Measurements from ENCODE around the gene SLC22A4.
A peak's percentile ranks its signal among the peaks of the same experiment; 100 is the strongest.

SLC22A4 gene

DNA sequence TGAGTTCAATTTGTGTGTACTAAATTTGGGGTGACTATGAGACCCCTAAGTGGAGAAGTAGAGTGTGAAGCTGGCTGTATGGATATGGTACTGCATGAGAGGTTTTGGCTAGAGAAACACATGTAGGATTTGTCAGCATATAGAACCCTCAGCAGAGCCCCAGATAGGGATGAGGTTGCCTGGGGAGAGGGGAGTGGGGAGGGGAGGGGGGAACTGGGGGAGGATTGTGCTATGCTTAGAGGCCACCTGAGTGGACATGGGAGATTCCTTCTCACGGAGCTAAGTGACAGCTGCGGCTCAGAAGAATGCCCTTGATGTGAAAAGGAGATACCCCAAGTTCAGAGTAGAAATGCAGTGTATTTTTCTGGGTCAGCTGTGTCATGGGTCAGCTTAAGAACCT lies 86.5 kb downstream of the SLC22A4 start:
- no peak for DNase-seq

DNA sequence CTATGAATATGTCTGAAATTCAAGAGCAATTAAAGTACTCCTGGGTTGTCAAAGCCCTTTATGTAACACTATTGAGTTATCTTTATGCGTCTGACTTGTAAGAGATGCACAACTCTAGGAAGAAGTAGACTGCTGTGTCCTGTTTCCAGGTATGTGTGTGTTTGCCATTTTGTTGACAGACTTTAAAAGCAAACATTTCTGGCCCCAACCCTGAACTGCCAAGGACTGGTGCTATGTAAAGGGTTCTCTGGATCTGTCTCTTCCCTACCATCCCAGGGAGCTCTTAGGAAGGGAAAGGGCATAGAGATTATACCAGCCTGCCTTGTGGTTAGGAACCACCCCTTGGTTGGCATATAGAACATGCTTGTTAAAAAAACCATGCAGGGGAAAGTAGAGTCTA lies 87.4 kb downstream of the SLC22A4 start:
- no peak for DNase-seq

DNA sequence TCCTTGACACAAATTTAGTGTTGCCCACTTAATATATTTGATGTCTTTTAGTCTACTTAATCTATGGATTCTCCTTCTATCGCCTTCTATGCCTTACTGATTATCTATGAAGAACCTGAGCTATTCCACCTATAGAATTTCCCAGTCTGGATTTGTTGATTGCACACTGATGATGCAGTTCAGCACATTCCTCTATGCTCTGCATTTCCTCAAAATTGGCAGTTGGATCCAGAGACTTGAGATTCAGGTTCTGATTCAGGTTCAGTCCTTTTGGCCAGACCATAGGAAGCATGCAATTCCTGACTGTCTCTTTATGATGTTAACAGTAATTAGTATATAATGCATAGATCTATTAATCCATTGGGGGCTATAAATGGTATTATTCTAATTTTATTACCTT lies 89.1 kb downstream of the SLC22A4 start:
- no peak for DNase-seq

DNA sequence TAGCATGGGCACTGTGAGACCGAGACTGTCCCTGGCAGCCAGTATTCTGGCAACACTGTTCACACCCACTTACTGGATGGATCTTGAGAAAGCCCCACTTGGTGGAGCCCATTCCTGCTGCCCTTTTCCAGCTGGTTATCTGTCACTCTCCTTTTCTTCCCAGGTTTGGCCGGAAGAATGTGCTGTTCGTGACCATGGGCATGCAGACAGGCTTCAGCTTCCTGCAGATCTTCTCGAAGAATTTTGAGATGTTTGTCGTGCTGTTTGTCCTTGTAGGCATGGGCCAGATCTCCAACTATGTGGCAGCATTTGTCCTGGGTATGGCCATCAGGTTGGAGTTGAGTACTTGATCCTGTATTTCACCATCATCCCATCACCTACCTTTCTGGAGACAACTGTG lies 89.8 kb downstream of the SLC22A4 start:
- DNase-seq = no peak

DNA sequence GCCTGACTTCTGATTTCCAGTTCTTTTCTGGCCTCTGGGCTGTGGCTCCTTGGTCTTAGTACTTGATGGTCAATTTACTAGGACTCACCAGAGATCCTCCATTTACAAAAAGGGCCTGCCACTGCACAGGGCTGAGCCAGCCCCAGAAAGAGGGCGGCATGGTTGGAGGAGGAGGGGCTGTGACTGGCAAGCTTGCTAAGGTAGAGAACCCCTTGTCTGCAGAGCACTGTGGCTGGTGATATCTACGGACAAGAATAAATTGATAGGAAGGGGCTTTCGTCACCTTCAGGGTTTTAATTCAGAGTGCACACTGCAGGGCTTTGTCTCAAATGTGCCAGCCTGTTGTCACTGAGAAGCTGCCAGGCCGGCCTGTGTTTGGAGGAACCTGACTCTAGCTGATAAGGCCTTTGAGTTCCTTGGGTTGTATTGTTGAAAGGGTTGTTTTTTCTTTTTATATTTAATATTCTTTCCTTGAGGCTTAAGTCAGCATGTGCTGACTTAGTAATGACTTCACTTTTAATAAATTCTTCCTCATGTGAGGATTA lies 90.4 kb downstream of the SLC22A4 start:
- DNase-seq = no peak

DNA sequence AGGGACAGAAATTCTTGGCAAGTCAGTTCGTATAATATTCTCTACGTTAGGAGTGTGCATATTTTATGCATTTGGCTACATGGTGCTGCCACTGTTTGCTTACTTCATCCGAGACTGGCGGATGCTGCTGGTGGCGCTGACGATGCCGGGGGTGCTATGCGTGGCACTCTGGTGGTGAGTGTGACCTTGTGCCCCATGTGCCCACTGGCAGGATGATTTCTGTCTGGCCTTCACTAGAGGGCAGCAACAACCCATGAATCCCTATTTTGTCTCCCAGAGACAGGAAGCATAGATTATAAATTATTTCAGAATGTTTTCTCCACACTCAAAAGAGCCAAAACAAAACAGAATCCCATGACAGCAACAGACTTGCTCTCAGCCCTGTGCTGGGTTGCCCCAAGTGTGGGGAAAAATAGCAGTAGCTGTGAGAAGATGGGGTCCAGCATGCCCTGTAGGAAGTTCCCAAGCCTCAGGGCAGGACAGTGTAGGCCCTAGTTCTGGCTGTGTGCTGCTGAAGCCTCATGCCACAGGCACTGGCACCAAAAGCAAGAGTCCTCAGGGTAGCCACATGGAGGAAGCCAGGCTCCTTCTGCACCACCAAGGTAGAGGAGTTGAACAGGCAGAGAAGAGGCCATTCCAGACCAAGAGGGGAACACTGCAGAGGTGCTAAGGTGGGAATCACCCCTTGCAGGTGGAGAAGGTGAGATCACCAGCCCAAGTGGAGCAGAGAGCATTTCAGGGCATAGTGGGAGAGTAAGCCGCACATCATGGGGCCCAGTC lies 91.3 kb downstream of the SLC22A4 start:
- peak; percentile 36 for DNase-seq

DNA sequence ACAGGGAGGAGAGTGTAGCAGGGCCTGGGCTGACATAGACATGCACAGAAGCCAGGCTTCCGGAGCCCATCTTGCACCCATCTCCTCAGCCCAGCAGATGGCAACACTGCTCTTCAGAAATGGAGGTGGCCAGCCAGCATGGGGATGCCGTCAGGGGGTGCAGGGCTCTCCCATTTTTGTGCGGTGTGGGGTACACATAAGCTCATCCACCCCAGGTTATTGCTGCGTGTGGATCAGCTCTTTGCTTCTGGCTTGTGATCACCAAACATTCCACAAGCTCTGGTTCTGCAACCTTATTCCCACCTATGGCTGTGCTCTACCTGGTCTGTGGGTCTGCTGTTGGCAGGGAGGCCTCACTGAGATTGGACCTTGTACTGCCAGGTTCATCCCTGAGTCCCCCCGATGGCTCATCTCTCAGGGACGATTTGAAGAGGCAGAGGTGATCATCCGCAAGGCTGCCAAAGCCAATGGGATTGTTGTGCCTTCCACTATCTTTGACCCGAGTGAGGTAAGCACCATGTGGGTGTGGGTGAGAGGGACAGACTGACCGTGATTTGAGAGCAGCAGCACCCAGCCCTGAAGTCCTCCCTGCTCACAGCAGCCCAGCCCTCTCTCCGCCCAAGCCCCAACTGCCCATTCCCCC lies 92.6 kb downstream of the SLC22A4 start:
- DNase-seq = peak; percentile 67

DNA sequence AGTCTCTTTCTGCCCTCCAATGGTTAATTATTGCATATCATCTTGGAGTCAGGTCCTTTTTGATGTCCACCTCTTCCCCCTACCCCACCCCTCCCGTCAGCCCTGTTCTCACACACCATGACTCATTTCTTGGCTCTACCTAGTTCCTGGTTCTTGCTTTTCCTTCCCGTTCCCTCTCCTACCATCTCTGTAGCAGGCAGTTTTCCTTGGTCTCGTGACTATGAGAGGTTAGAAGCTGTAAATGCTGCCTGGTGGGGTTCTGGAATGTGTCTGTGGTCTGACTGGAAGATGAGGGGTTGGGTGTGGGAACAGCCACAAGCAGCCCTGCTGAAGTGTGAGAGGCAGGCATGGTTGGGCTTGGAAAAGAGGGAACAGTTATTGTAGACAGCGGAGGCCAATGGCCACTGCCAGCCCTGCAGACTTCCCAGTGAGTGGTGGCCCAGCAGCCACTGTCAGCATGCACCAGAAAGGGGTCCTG lies 93.5 kb downstream of the SLC22A4 start:
- no peak for DNase-seq

DNA sequence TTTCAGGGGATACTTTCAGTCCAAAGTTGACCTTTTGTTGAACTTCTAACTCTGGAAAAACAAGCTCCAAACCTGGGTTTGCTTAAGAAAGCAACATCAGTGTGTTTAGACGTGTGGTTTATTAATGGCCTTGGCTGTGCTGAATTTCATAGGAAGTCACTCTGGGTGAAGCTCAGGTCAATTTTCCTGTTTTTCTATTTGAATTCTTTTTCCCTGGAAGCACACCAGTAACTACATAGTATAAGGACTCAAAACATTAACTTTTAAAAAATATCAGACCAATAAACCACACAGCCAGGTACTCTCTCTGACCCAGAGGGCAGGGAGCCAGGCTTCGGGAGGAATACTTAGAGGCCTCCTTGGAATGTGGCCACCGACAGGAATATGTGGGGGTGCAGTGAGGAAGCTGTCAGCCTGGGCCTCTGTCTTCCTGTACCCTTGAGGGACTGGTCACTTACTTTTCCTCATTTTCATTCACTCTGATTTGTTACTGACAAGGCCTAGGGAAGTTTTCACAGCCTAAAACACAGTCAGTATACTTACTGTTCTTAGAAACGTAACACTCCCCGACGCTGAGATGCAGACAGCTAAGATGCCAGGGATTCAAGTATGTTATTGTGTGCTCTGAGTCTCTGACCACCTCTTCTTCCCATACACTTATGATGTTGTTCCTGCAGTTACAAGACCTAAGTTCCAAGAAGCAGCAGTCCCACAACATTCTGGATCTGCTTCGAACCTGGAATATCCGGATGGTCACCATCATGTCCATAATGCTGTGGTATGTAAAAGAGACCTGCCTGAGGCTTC lies 94.3 kb downstream of the SLC22A4 start:
- DNase-seq = no peak

DNA sequence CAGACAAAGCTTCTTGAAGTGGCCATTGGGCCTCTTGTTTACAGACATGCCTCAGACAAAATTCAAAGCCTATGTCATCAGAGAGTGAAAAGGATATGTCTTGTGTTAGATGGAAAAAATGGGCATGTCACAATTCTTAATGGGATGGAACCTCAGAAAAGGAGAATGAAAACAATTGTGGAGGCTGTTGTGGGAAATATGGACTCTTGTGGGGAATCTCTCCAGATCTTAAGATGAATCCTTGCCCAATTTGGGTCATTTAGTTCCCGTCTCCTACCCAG lies 94.8 kb downstream of the SLC22A4 start:
- DNase-seq = no peak

DNA sequence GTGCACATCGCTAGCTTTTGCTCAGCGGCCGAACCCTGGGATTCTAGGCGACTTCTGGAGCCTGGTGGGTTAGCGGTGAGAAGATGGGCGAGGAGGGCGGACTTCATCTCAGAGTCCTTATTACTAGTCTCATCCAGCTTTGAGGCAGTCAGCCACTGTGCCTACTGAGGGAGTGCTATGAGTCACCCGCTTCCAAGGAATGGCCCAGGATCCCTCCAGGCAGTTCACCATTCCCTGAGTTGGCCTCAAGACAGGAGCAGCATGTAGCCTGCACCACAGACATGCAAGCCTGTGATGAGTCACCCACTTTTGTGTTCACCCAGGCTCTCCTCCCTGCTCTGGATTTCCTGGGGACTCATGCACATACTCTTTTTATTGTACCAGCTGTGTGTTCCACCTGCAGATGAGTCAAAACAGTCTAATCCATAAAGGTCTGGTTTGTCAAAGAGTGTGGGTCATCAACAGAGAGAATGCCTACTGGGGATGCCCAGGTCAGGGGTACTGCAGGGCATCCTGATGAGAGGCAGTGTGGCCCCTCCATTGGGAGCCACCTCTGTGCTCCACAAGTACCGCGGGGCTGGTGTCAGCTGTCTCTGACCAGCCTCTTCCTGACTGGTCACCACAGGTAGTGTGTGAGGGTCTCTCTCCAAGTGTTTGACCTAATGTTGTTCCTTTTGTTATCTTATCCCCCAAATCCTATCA lies 95.5 kb downstream of the SLC22A4 start:
- no peak for DNase-seq

DNA sequence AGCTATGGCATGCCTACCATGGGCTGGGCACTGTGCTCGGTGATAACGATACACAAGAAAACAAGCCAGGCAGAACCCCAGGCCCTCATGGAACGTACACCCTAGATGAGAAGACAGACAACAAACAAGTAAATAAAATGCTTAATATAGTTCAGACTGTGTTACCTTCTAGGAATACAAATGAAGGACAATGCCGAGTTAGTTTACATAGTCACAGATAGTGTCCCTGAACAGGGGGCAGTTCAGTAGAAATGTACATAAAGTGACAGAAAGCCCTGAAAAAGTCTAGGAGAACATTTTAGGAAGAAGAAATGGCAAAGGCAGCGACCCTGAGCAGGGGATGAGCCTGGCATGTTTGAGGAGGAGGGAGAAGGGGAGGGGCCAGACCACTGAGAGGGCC lies 97.1 kb downstream of the SLC22A4 start:
- no peak for DNase-seq

DNA sequence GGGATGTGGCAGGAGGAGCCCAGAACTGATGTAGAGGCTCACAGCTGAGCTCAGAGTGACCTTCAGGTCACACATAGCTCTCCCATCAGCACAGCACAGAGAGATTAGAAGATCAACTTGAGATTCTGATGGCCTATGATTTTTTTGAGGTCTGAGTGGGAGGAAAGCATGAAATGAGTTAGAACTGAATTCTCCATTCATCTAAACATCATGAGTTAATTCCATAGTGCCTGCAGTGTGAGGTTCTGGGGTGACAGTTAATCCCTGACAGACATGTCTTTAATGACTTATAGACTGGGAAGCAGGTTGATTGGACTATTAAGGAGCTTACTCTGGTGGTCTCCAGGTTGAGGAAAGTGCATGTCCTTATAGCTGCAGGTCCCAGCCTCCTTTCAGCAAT lies 97.7 kb downstream of the SLC22A4 start:
- DNase-seq = no peak

DNA sequence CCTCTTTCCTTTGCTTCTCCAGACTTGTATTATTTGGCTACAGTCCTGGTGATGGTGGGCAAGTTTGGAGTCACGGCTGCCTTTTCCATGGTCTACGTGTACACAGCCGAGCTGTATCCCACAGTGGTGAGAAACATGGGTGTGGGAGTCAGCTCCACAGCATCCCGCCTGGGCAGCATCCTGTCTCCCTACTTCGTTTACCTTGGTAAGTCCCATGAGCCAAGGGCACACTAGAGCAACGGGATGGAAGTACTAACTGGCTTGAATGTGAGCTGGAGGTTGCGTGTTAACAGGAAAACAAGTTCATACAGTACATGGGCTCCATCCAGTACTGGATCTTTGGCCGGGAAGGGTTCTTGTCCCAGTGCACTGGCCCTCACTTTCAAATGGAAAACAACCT lies 98.2 kb downstream of the SLC22A4 start:
- no peak for DNase-seq

DNA sequence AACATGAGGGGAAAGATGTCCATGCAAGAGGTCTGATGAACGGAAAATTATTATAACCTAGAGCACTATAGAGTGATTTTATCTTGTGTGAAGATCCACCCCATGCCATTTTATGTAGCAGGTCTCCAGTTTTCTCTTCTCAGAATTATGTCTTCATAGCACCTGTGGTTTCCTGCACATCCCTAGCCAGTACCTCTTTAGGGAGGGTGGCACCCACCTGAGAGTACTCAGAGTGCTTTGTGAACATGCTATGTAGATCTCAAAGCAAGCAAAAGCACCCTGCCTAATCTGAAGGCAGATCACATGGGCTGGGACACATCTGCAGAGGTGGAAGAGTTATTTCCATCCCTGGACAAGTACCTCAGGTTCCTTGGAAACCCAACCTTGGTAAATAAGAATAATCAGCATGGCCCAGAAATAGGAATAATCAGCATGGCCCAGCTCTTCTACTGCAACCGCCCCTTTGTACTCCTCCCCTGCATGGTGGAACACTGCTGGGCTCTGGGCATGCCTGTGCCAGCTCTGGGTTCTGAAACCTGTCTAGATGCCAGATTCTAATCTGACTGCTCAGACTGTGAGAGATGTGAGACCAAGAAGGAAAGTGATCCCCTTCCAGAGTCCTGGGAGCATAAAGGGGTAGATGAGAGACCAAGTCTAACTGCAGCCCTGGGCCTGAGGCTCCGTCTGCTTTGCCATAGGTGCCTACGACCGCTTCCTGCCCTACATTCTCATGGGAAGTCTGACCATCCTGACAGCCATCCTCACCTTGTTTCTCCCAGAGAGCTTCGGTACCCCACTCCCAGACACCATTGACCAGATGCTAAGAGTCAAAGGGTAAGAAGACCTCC lies 99.0 kb downstream of the SLC22A4 start:
- no peak for DNase-seq
